Gastrocnemius medialis (tissue), 4 donors: ENCODE measurements around the gene AP1S3. TPM values are rescaled to one million over a fixed set of nuclear protein-coding genes. Genes with fewer than 3 reads are reported as not detected.

Source experiments
- ATAC-seq, 2 donors: fragments of 150-250 bp; one replicate each; pipeline ENCODE4 v1.9.1; 2016
- DNase-seq, 2 donors: peaks; one replicate each; pipeline ENCODE4 v3.0.0-alpha.2; 2019
- H3K27ac ChIP-seq, 4 donors: fragments of 200-600 bp; sonication (generic); 1 replicate in 1 of 4; 2 replicates in 3 of 4; pipeline ENCODE4 v1.5.1; 2016 to 2018; ENCODE audit warnings: mild to moderate bottlenecking in 2 of 4, moderate library complexity in 1 of 4
- H3K27me3 ChIP-seq, 3 donors: fragments of 200-600 bp; sonication (generic) in 2 of 3; 1 replicate in 1 of 3; 2 replicates in 2 of 3; pipeline versions ENCODE4 v1.5.1 to v1.6.0; 2016 to 2019; ENCODE audit warnings: mild to moderate bottlenecking in 1 of 3, moderate library complexity in 1 of 3
- H3K36me3 ChIP-seq, 2 donors: fragments of 200-600 bp; sonication (generic) in 1 of 2; one replicate each; pipeline ENCODE4 v1.5.1; 2017 to 2018
- H3K4me1 ChIP-seq, 2 donors: fragments of 200-600 bp; sonication (generic) in 1 of 2; one replicate each; pipeline ENCODE4 v1.5.1; 2016 to 2017; ENCODE audit warnings: mild to moderate bottlenecking in 2 of 2
- H3K4me3 ChIP-seq, 4 donors: fragments of 200-600 bp; sonication (generic) in 3 of 4; 1 replicate in 1 of 4; 2 replicates in 3 of 4; pipeline ENCODE4 v1.5.1; 2016 to 2019; ENCODE audit warnings: mild to moderate bottlenecking in 2 of 4
- H3K9me3 ChIP-seq, 3 donors: fragments of 200-600 bp; sonication (generic) in 2 of 3; 1 replicate in 1 of 3; 2 replicates in 2 of 3; pipeline ENCODE4 v1.5.1; 2016 to 2019
- POLR2A ChIP-seq, 2 donors: fragments of 450-650 bp; IDR thresholded peaks; one replicate each; pipeline ENCODE4 v1.6.1; 2017; ENCODE audit warnings: antibody characterized with exemption in 2 of 2, mild to moderate bottlenecking in 2 of 2, moderate library complexity in 2 of 2
- in situ Hi-C, 4 donors: fragments of 200-750 bp; cut with MboI; loops; one replicate each; pipeline versions ENCODE4 v1.15.0 to v1.8.0; 2017; ENCODE audit warnings: low sequenced_read_pairs in 4 of 4
- intact Hi-C: fragments of 100-400 bp; cut with DNase I; formaldehyde crosslinking; loops from one replicate; pipeline ENCODE4 v1.15.1; 2023; ENCODE audit warnings: low total_unique reads
- total RNA-seq, 4 donors: library from RNA; depleted of rRNA; stranded (reverse); fragments of >200 nt; gene quantifications; one replicate each; pipeline versions ENCODE4 v1.1.0 to v1.2.3, GENCODE V29; 2016
- TF ChIP-seq, protein P1 (sequence below), 5 experiments: fragments of 450-650 bp in 3 of 5; fragments of 200-600 bp in 2 of 5; sonication (generic) in 2 of 5; IDR thresholded peaks in 4 of 5; conservative IDR thresholded peaks in 1 of 5; 1 replicate in 4 of 5; 2 replicates in 1 of 5; pipeline ENCODE4 v1.5.1; 2016 to 2019; ENCODE audit warnings: antibody characterized with exemption in 5 of 5, mild to moderate bottlenecking in 3 of 5, moderate library complexity in 3 of 5

AP1S3 gene
- total RNA-seq, 4 donors from 2014 or later = 0.20 TPM; not detected in 3

DNA sequence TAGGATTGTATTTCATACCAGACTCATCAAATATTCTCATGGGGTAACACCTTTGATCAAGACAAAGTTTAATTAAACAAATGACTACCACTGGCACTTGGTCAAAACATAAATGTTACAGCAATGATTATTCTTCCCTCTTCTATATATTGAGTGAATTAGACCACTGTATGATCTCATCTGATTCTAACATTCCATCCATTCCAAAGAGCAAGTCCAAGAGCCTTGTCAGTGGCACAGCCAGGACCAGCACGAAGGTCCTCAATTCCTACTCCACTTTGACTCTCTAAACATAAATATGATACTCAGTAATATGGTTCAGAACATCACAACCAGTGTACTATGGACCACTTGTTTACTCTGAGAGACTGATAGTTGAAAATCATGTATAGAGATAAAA is 86.4 kb downstream of the AP1S3 start:
- H3K4me1 ChIP-seq = no peaks in the 10 kb centered on the region
- no peak overlapping the region for H3K27ac ChIP-seq
- DNase-seq (no peak), ATAC-seq (no peak)
- TF ChIP-seq, protein P1, sequence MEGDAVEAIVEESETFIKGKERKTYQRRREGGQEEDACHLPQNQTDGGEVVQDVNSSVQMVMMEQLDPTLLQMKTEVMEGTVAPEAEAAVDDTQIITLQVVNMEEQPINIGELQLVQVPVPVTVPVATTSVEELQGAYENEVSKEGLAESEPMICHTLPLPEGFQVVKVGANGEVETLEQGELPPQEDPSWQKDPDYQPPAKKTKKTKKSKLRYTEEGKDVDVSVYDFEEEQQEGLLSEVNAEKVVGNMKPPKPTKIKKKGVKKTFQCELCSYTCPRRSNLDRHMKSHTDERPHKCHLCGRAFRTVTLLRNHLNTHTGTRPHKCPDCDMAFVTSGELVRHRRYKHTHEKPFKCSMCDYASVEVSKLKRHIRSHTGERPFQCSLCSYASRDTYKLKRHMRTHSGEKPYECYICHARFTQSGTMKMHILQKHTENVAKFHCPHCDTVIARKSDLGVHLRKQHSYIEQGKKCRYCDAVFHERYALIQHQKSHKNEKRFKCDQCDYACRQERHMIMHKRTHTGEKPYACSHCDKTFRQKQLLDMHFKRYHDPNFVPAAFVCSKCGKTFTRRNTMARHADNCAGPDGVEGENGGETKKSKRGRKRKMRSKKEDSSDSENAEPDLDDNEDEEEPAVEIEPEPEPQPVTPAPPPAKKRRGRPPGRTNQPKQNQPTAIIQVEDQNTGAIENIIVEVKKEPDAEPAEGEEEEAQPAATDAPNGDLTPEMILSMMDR (IDR thresholded peaks at IDR 0.05 in 4 of 5, conservative IDR thresholded peaks at IDR 0.05 in 1 of 5) = no peak
- TF ChIP-seq POLR2A (IDR thresholded peaks at IDR 0.05) = no peak
- H3K27me3 ChIP-seq = no peaks in the 10 kb centered on the region
- H3K36me3 ChIP-seq = no peaks in the 10 kb centered on the region
- intact Hi-C loops = no loop called here
- in situ Hi-C loops = no loop called here
- no peaks in the 10 kb centered on the region for H3K9me3 ChIP-seq
- H3K4me3 ChIP-seq = no peak overlapping the region

DNA sequence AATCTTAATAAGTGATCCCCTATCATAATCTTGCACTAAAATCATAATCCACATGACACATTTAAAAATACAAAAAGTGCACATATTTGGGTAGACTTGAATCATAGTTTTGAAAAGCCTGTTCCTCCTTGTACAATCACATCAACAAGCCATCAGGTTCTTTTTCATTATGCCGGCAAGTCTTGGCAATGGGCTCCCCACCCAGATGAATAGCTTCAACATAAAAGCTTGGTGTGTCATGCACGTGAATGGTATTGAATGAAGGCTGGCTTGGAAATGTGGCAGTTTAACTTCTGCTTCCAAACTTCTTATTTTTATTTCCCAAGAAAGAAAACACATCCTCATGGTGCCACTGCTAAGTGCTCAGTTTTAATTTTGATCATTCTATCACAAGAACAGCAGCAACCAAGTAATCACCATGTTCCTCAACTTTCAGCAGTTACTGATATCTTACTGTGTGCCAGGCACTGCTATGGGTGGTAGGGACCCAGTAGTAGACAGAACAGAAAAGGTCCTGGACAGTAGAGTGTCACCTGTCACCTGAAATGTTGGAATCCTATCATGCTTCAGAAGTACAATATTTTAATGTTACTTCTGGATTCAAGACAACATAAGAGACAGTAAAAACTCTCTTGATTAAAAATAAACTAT is 89.9 kb downstream of the AP1S3 start:
- intact Hi-C loops (no loop called here), in situ Hi-C loops (no loop called here)
- DNase-seq = no peak
- H3K9me3 ChIP-seq = no peaks in the 10 kb centered on the region
- H3K4me3 ChIP-seq = no peak overlapping the region
- H3K27me3 ChIP-seq = no peaks in the 10 kb centered on the region
- no peak for ATAC-seq
- TF ChIP-seq POLR2A (IDR thresholded peaks at IDR 0.05) = no peak
- TF ChIP-seq, protein P1 (IDR thresholded peaks at IDR 0.05 in 4 of 5, conservative IDR thresholded peaks at IDR 0.05 in 1 of 5) = no peak
- no peak overlapping the region for H3K27ac ChIP-seq
- no peaks in the 10 kb centered on the region for H3K4me1 ChIP-seq
- H3K36me3 ChIP-seq = no peaks in the 10 kb centered on the region

DNA sequence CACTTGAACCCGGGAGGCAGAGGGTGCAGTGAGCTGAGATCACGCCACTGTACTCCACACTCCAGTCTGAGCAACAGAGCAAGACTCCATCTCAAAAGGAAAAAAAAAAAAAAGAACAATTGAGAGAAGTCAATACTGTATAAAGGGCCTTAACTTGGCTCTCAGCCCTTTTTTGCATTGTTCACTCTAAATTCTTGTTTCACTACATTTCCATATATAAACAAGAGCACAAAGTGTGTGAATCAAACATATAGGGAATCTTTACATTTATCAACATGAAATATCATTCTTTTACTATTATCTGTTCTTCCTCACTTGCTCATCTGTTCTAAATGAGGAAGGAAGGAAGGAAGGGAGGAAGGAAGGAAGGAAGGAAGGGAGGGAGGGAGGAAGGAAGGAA is 90.8 kb downstream of the AP1S3 start:
- DNase-seq (no peak), ATAC-seq (no peak)
- in situ Hi-C loops = no loop called here
- H3K9me3 ChIP-seq = no peaks in the 10 kb centered on the region
- H3K4me3 ChIP-seq = no peak overlapping the region
- H3K4me1 ChIP-seq = no peaks in the 10 kb centered on the region
- H3K27ac ChIP-seq = no peak overlapping the region
- intact Hi-C loops = no loop called here
- TF ChIP-seq, protein P1 (IDR thresholded peaks at IDR 0.05 in 4 of 5, conservative IDR thresholded peaks at IDR 0.05 in 1 of 5) = no peak
- no peak for TF ChIP-seq POLR2A (IDR thresholded peaks at IDR 0.05)
- no peaks in the 10 kb centered on the region for H3K36me3 ChIP-seq
- H3K27me3 ChIP-seq = no peaks in the 10 kb centered on the region

DNA sequence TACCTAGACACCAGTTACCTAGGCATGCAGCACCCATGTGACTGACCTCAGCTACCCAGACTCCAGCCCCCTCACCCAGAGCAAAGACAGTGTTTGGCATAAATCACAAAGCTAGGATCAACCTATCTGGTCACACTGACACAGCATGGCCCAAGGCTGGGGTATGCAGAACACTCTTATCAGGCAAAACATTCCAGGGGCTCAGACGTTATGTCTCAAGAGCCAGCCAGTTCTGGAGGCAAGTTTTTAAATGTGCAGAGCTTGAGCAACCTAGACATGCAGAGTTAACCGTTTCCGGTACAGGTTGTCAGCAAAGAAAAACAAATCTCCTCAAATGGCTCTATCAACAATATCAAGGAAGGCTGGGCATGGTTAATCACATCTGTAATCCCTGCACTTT is 92.8 kb downstream of the AP1S3 start:
- H3K27me3 ChIP-seq = no peaks in the 10 kb centered on the region
- no peaks in the 10 kb centered on the region for H3K9me3 ChIP-seq
- no peak overlapping the region for H3K27ac ChIP-seq
- H3K4me1 ChIP-seq = no peaks in the 10 kb centered on the region
- in situ Hi-C loops = no loop called here
- no peaks in the 10 kb centered on the region for H3K36me3 ChIP-seq
- intact Hi-C loops = no loop called here
- DNase-seq (no peak), ATAC-seq (no peak)
- no peak overlapping the region for H3K4me3 ChIP-seq
- TF ChIP-seq, protein P1 (IDR thresholded peaks at IDR 0.05 in 4 of 5, conservative IDR thresholded peaks at IDR 0.05 in 1 of 5) = no peak
- no peak for TF ChIP-seq POLR2A (IDR thresholded peaks at IDR 0.05)

DNA sequence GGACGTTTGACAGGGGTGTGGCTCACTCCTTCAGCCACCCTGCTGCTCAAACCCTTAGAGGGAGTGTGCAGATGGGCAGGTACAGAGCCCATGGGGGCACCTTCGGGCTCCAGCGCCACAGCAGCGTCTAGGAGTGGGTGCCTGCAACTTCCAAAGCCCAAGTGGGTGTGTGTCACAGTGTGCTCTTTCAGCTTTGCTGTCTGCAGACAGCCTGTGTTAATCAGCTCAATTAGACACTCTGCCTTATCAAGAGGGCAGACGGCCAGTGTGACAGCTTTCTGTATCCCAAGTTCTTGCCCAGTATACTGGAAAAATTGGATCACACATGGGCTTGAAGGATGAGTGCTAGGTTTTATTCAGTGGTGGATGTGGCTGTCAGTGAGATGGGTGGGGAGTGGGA is 96.7 kb downstream of the AP1S3 start:
- ATAC-seq (no peak), DNase-seq (no peak)
- in situ Hi-C loops (no loop called here), intact Hi-C loops (no loop called here)
- TF ChIP-seq, protein P1 (IDR thresholded peaks at IDR 0.05 in 4 of 5, conservative IDR thresholded peaks at IDR 0.05 in 1 of 5) = no peak
- TF ChIP-seq POLR2A (IDR thresholded peaks at IDR 0.05) = no peak
- Histone ChIP-seq H3K4me3 (no peak overlapping the region), H3K27me3 (no peaks in the 10 kb centered on the region), H3K4me1 (no peaks in the 10 kb centered on the region), H3K27ac (no peak overlapping the region), H3K9me3 (no peaks in the 10 kb centered on the region), H3K36me3 (no peaks in the 10 kb centered on the region)
